ENCODE measurements around the gene SP7. TPM values are rescaled to one million over a fixed set of nuclear protein-coding genes. Genes with fewer than 3 reads are reported as not detected.

Gene SP7
- not detected for total RNA-seq

DNA sequence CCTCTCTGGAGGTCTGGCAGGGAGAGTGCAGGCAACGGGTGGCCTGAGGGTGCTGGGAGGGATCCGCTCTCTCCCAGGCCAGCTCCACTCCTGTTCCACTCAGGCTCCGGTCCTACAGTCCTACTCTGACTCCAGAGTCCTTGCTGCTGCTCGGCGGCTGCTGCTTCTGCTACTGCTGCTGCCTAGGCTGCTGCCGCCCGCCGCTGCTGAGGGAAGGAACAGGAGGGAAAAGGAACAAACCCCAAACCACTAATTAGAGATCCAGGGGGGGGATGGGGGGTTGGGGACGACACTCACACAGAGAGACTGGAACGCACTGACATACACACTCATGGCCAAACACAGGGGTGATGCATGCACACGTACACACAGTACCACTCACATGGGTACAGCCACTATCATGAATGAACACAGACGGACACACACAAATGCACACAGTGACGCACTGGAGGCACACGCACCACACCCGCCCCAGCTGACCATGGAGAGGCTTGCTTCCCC is at the start of gene SP7:
TSS of gene SP7 (minus strand) at position 174 of the 501 bp plus-strand sequence. CDS start 708 bp downstream, outside the sequence.
- H3K4me3 ChIP-seq: no peak within 1 kb of the TSS
- no peak for DNase-seq
- no peaks in the 10 kb centered on the region for H3K4me1 ChIP-seq
- no peak within 1 kb of the TSS for H3K27ac ChIP-seq
- TF ChIP-seq, protein P1, sequence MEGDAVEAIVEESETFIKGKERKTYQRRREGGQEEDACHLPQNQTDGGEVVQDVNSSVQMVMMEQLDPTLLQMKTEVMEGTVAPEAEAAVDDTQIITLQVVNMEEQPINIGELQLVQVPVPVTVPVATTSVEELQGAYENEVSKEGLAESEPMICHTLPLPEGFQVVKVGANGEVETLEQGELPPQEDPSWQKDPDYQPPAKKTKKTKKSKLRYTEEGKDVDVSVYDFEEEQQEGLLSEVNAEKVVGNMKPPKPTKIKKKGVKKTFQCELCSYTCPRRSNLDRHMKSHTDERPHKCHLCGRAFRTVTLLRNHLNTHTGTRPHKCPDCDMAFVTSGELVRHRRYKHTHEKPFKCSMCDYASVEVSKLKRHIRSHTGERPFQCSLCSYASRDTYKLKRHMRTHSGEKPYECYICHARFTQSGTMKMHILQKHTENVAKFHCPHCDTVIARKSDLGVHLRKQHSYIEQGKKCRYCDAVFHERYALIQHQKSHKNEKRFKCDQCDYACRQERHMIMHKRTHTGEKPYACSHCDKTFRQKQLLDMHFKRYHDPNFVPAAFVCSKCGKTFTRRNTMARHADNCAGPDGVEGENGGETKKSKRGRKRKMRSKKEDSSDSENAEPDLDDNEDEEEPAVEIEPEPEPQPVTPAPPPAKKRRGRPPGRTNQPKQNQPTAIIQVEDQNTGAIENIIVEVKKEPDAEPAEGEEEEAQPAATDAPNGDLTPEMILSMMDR (IDR thresholded peaks at IDR 0.05): no peak
- no peak for TF ChIP-seq POLR2A (IDR thresholded peaks at IDR 0.05)
- peaks cover 0 to 6% of the 10 kb centered on the region in 2 donors for H3K27me3 ChIP-seq
- H3K9me3 ChIP-seq: no peaks in the 10 kb centered on the region
- H3K36me3 ChIP-seq: no peaks in the 10 kb centered on the region

DNA sequence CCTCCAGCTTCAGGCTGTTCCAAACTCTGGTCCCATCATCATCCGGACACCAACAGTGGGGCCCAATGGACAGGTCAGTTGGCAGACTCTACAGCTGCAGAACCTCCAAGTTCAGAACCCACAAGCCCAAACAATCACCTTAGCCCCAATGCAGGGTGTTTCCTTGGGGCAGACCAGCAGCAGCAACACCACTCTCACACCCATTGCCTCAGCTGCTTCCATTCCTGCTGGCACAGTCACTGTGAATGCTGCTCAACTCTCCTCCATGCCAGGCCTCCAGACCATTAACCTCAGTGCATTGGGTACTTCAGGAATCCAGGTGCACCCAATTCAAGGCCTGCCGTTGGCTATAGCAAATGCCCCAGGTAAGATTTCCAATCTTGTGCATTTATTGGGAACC is 47.1 kb upstream of the SP7 start:
- Histone ChIP-seq H3K36me3 (peaks cover 0 to 39% (median 0%) of the 10 kb centered on the region in 3 donors), H3K9me3 (no peaks in the 10 kb centered on the region), H3K27me3 (no peaks in the 10 kb centered on the region), H3K4me1 (peaks cover 3 to 78% (median 31%) of the 10 kb centered on the region in 4 donors), H3K4me3 (peak overlapping the region in 3 of 4 donors; percentile 20 to 95 (median 85)), H3K27ac (peak overlapping the region in 1 of 4 donors; percentile 17)
- peak in 1 of 3 donors; percentile 44 for DNase-seq
- TF ChIP-seq, protein P1 (IDR thresholded peaks at IDR 0.05): no peak
- TF ChIP-seq POLR2A (IDR thresholded peaks at IDR 0.05): no peak

DNA sequence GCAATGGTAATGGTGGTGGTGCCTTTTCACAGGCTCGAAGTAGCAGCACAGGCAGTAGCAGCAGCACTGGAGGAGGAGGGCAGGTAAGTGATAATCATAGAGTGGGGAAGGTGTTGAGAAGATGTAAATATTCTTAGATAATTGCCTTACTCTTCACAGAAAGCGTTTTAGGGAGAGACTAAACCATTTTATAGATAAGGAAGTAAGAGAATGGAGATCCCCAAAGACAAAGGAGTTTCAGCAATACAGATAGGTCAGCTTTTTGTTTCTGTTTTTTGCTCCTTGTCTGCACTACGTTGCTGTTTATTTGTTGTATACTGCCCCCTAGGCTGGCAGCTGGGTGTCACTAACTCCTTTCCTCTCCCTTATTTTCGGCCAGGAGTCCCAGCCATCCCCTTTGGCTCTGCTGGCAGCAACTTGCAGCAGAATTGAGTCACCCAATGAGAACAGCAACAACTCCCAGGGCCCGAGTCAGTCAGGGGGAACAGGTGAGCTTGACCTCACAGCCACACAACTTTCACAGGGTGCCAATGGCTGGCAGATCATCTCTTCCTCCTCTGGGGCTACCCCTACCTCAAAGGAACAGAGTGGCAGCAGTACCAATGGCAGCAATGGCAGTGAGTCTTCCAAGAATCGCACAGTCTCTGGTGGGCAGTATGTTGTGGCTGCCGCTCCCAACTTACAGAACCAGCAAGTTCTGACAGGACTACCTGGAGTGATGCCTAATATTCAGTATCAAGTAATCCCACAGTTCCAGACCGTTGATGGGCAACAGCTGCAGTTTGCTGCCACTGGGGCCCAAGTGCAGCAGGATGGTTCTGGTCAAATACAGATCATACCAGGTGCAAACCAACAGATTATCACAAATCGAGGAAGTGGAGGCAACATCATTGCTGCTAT is 45.8 kb upstream of the SP7 start:
- H3K4me3 ChIP-seq: peak overlapping the region in 3 of 4 donors; percentile 84 to 95 (median 85)
- H3K9me3 ChIP-seq: no peaks in the 10 kb centered on the region
- H3K4me1 ChIP-seq: peaks cover 3 to 67% (median 23%) of the 10 kb centered on the region in 4 donors
- peak overlapping the region; percentile 97 to 100 (median 100) for H3K27ac ChIP-seq
- DNase-seq: peak; percentile 44 to 76 (median 54)
- peaks cover 0 to 39% (median 0%) of the 10 kb centered on the region in 3 donors for H3K36me3 ChIP-seq
- H3K27me3 ChIP-seq: no peaks in the 10 kb centered on the region
- TF ChIP-seq, protein P1 (IDR thresholded peaks at IDR 0.05): peak in 5 of 6 experiments; percentile 3 to 70 (median 46)
- TF ChIP-seq POLR2A (IDR thresholded peaks at IDR 0.05): no peak

DNA sequence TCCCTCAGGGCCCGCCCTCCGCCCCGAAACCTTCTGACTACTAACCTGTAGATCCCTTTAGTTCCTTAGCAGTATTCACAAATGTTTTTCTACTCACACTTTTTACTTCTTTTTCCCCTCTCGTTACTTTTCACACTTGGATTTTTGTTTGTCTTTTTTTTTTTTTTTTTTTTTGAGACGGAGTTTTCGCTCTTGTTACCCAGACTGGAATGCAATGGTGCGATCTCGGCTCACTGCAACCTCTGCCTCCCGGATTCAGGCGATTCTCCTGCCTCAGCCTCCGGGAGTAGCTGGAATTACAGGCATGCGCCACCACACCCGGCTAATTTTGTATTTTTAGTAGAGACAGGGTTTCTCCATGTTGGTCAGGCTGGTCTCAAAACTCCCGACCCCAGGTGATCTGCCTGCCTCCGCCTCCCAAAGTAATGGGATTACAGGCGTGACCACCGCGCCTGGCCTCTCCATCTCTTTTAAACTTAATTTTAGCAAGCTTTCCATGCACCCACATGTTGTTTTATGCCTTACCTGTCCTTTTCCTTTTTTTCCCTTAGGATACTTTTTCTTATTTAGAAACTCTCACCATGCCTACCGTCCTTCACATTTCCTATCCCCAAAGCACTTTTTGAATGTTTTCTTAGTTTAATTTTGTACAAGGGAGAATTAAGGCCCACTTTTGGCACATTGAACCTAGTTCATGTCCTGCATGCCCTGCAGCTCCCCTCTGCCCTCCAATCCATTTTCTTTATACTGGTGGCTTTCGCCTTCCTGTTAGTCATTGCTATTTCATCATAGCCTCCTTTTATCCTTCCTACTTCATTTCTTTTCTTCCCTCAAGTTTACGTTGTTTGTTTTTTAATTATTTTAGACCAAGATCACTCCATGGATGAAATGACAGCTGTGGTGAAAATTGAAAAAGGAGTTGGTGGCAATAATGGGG is 44.9 kb upstream of the SP7 start:
- H3K27ac ChIP-seq: peak overlapping the region; percentile 97 to 100 (median 100)
- TF ChIP-seq, protein P1 (IDR thresholded peaks at IDR 0.05): no peak
- TF ChIP-seq POLR2A (IDR thresholded peaks at IDR 0.05): no peak
- H3K9me3 ChIP-seq: no peaks in the 10 kb centered on the region
- peak overlapping the region; percentile 84 to 95 (median 86) for H3K4me3 ChIP-seq
- peaks cover 0 to 39% (median 0%) of the 10 kb centered on the region in 3 donors for H3K36me3 ChIP-seq
- peak in 2 of 3 donors; percentile 50 to 52 for DNase-seq
- H3K27me3 ChIP-seq: no peaks in the 10 kb centered on the region
- H3K4me1 ChIP-seq: peaks cover 3 to 58% (median 23%) of the 10 kb centered on the region in 4 donors
